Measurements from ENCODE around the gene CCDC154. TPM values are rescaled to one million over a fixed set of nuclear protein-coding genes. Genes with fewer than 3 reads are reported as not detected.

CCDC154 gene
- total RNA-seq, 1 donor from 2014 or later: 1.9 TPM

DNA sequence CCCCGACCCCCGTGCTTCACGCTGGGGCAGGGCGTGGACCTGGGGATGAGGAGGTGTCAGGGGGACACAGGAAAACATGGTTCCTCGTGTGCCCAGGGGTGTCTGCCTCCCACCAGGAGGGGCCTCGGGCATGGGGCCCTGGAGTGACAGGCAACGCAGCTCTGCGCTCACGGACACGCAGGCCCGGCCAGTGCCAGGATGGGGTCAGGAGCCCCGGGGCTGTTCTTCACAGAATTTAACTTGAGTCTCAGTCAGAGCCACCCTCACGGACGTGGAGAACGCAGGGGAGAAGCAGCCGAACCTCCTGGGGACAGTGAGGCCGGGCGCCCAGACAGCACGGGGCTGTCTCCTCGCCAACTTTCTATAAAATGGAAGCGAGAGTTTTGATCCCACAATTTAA is 46.6 kb downstream of the CCDC154 start:
- DNase-seq (ENCODE audit: low read depth, low spot score): no peak
- Mint-ChIP-seq H3K9me3 (no peaks in the 10 kb centered on the region), H3K4me1 (no peaks in the 10 kb centered on the region), H3K27ac (ENCODE audit: unreplicated experiment) (no peak overlapping the region), H3K27me3 (ENCODE audit: low read depth) (no peaks in the 10 kb centered on the region), H3K36me3 (ENCODE audit: low read depth) (no peaks in the 10 kb centered on the region), H3K4me3 (no peak overlapping the region)
- TF ChIP-seq, protein P1, sequence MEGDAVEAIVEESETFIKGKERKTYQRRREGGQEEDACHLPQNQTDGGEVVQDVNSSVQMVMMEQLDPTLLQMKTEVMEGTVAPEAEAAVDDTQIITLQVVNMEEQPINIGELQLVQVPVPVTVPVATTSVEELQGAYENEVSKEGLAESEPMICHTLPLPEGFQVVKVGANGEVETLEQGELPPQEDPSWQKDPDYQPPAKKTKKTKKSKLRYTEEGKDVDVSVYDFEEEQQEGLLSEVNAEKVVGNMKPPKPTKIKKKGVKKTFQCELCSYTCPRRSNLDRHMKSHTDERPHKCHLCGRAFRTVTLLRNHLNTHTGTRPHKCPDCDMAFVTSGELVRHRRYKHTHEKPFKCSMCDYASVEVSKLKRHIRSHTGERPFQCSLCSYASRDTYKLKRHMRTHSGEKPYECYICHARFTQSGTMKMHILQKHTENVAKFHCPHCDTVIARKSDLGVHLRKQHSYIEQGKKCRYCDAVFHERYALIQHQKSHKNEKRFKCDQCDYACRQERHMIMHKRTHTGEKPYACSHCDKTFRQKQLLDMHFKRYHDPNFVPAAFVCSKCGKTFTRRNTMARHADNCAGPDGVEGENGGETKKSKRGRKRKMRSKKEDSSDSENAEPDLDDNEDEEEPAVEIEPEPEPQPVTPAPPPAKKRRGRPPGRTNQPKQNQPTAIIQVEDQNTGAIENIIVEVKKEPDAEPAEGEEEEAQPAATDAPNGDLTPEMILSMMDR (conservative IDR thresholded peaks at IDR 0.05): no peak

DNA sequence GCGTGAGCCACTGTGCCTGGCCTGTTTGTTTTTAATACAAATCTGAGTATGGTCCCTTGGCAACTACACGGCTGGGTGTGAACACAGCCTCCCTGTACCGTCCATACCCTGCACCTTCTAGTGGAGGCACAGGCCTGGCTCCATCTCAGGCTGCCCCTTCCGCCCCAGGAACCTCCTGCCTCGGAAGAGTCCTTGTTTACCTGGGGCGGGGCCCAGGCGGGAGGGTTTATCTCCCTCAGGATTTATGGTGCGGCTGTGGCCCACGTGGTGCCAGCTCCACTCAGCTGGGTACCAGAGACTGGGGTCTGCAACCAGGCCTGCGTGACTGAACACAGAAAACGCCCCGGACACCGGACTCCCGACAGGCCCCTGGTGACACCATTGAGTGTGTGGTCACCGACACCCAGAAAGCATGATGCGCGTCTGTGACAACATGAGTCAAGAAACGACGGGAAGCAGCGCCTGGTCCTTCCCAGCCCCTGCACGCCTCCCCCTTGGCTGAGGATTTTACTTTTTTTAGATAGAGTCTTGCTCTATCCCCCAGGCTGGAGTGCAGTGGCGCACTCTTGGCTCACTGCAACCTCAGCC is 48.8 kb downstream of the CCDC154 start:
- TF ChIP-seq, protein P1 (conservative IDR thresholded peaks at IDR 0.05): no peak
- H3K27ac Mint-ChIP-seq (ENCODE audit: unreplicated experiment): no peak overlapping the region

DNA sequence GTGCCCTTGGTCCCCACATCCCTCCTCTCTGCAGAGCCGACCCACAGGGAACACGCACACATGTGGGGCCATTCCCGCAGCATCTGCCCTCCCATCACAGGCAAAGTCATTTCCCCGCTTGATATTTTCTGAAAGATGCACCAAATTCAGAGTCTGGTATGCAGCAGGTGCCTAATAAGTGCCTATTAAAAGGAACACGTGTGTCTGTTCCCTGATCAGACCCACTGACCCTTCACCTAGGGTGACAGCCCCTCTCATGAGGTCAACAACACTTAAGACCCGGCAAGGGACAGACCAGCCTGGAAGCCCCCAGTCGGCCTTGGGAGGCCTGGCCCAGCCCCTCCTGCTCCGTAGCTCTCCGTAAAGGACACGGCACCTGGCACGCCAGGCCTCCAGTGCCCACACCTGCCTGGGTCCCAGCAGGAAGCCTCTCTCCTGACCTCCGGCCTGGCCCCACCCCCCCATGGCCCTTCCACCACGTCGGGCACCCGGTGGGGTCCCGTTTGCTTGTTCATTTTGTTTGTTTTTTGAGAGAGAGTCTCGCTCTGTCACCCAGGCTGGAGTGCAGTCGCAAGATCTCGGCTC is 49.9 kb downstream of the CCDC154 start:
- no peak overlapping the region for H3K4me3 Mint-ChIP-seq
- DNase-seq (ENCODE audit: low read depth, low spot score): no peak
- H3K9me3 Mint-ChIP-seq: no peaks in the 10 kb centered on the region
- TF ChIP-seq, protein P1 (conservative IDR thresholded peaks at IDR 0.05): no peak
- H3K27me3 Mint-ChIP-seq (ENCODE audit: low read depth): no peaks in the 10 kb centered on the region
- H3K27ac Mint-ChIP-seq (ENCODE audit: unreplicated experiment): no peak overlapping the region
- no peaks in the 10 kb centered on the region for H3K36me3 Mint-ChIP-seq (ENCODE audit: low read depth)
- no peaks in the 10 kb centered on the region for H3K4me1 Mint-ChIP-seq

More for the DNA sequence above, 48.8 kb downstream of the CCDC154 start:
- Mint-ChIP-seq H3K36me3 (ENCODE audit: low read depth) (no peaks in the 10 kb centered on the region), H3K27me3 (ENCODE audit: low read depth) (no peaks in the 10 kb centered on the region), H3K4me1 (no peaks in the 10 kb centered on the region), H3K4me3 (no peak overlapping the region), H3K9me3 (no peaks in the 10 kb centered on the region)
- no peak for DNase-seq (ENCODE audit: low read depth, low spot score)

DNA sequence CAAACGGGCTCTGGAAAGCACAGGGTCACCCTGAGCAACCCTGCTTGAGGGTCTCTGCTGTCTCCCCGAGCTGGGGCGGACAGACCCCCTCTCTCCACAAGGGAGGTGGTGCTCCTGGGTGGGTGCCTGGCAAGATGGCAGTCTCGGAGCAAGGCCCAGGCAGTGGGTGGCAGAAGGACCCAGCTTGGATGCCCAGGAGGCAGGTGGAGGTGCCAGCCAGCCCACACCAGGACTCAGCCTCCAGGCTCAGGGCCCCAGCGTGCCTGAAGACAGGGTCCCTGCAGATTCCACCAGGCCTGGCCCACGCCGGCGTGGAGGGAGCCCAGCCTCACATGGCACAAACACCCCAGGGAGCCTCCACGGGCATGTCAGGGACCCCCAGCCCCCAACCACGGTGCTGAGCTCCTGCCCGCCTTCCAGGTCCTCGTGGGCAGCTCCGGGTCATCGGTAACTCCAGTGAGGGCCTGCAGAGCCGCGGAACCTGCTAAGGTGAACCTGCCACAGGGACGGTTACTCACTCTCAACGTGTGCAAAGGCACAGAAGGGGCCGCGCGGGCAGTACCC is 50.7 kb downstream of the CCDC154 start:
- DNase-seq (ENCODE audit: low read depth, low spot score): no peak
- no peaks in the 10 kb centered on the region for H3K36me3 Mint-ChIP-seq (ENCODE audit: low read depth)
- no peaks in the 10 kb centered on the region for H3K27me3 Mint-ChIP-seq (ENCODE audit: low read depth)
- no peak overlapping the region for H3K27ac Mint-ChIP-seq (ENCODE audit: unreplicated experiment)
- no peaks in the 10 kb centered on the region for H3K4me1 Mint-ChIP-seq
- no peak overlapping the region for H3K4me3 Mint-ChIP-seq
- H3K9me3 Mint-ChIP-seq: no peaks in the 10 kb centered on the region
- TF ChIP-seq, protein P1 (conservative IDR thresholded peaks at IDR 0.05): no peak

DNA sequence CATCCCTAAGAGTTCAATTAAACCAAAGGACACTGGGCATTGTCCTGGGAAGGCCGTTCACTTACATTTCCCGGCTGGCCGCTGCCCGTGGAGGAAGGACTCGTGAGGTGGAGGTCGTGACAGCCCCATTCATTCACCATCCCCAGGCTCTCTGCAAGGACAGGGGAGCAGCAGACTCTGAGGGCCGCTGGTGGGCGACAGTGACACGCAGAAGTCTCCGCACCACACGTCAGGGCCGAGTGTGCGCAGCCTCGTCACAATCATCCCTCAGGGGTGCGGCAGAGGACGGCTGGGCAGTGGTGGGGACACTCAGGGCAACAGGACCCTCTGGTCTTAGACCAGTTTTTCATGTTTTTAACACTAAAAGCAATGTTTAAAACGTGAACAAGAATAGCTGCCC is 51.5 kb downstream of the CCDC154 start:
- TF ChIP-seq, protein P1 (conservative IDR thresholded peaks at IDR 0.05): no peak
- no peaks in the 10 kb centered on the region for H3K9me3 Mint-ChIP-seq
- no peak overlapping the region for H3K4me3 Mint-ChIP-seq
- no peaks in the 10 kb centered on the region for H3K27me3 Mint-ChIP-seq (ENCODE audit: low read depth)
- H3K27ac Mint-ChIP-seq (ENCODE audit: unreplicated experiment): no peak overlapping the region
- no peak for DNase-seq (ENCODE audit: low read depth, low spot score)
- no peaks in the 10 kb centered on the region for H3K4me1 Mint-ChIP-seq
- H3K36me3 Mint-ChIP-seq (ENCODE audit: low read depth): no peaks in the 10 kb centered on the region
